CD8-positive, alpha-beta memory T cell (primary cell): ENCODE results near the gene PWWP2B. TPM values are rescaled to one million over a fixed set of nuclear protein-coding genes. Genes with fewer than 3 reads are reported as not detected.
A peak's percentile ranks its signal among the peaks of the same experiment; 100 is the strongest.

ENCODE experiments used
- CTCF ChIA-PET: fragments of 350-600 bp; sonication (Branson Sonifier 250); formaldehyde crosslinking; loops from one replicate; lab custom pipeline; 2021; ENCODE audit warnings: antibody characterized with exemption; lab: Charles Lee
- POLR2A ChIA-PET: fragments of 350-600 bp; sonication (Branson Sonifier 250); formaldehyde crosslinking; loops from one replicate; lab custom pipeline; 2021; ENCODE audit warnings: antibody characterized with exemption; lab: Charles Lee
- DNase-seq, 5 donors: peaks; one replicate each; pipeline versions ENCODE4 v3.0.0 to v3.0.0-alpha.2; 2020 to 2022; ENCODE audit warnings: mixed read lengths in 1 of 5
- H3K27ac ChIP-seq: one replicate; pipeline ENCODE4 v1.7.0; 2013; ENCODE audit warnings: low read depth, mild to moderate bottlenecking, low read length, moderate library complexity
- H3K27me3 ChIP-seq: 2 replicates; pipeline ENCODE4 v1.7.0; 2013; ENCODE audit warnings: low read length, mild to moderate bottlenecking; ENCODE audit not compliant: insufficient read depth, poor library complexity, severe bottlenecking
- H3K36me3 ChIP-seq: 2 replicates; pipeline ENCODE4 v1.7.0; 2013; ENCODE audit warnings: mild to moderate bottlenecking, low read length, moderate library complexity; ENCODE audit not compliant: insufficient read depth
- H3K4me1 ChIP-seq: 2 replicates; pipeline ENCODE4 v1.7.0; 2013; ENCODE audit warnings: mild to moderate bottlenecking, low read length, moderate library complexity; ENCODE audit not compliant: insufficient read depth
- H3K4me3 ChIP-seq: 2 replicates; pipeline ENCODE4 v1.7.0; 2013; ENCODE audit warnings: mild to moderate bottlenecking, low read length
- H3K9me3 ChIP-seq: 2 replicates; pipeline ENCODE4 v1.7.0; 2013; ENCODE audit warnings: mild to moderate bottlenecking, low read length
- H3K27ac Mint-ChIP-seq, 8 donors: one replicate each; pipeline ENCODE4 v1.8.0; 2020 to 2021; ENCODE audit warnings: mixed read lengths in 8 of 8, mild to moderate bottlenecking in 6 of 8, inconsistent platforms in 3 of 8, moderate library complexity in 3 of 8
- H3K27me3 Mint-ChIP-seq, 2 donors: one replicate each; pipeline ENCODE4 v1.8.0; 2020 to 2021; ENCODE audit warnings: mixed read lengths in 2 of 2, mild to moderate bottlenecking in 1 of 2, moderate library complexity in 1 of 2
- H3K36me3 Mint-ChIP-seq, 3 donors: one replicate each; pipeline ENCODE4 v1.8.0; 2020 to 2021; ENCODE audit warnings: mixed read lengths in 3 of 3, inconsistent platforms in 1 of 3, mild to moderate bottlenecking in 1 of 3
- H3K4me1 Mint-ChIP-seq, 3 donors: one replicate each; pipeline ENCODE4 v1.8.0; 2020 to 2021; ENCODE audit warnings: mixed read lengths in 3 of 3, inconsistent platforms in 1 of 3, mild to moderate bottlenecking in 1 of 3
- H3K4me3 Mint-ChIP-seq, 7 donors: one replicate each; pipeline ENCODE4 v1.8.0; 2020 to 2021; ENCODE audit warnings: mixed read lengths in 7 of 7, mild to moderate bottlenecking in 6 of 7, moderate library complexity in 4 of 7, inconsistent platforms in 2 of 7
- H3K9me3 Mint-ChIP-seq, 5 donors: one replicate each; pipeline ENCODE4 v1.8.0; 2020 to 2022; ENCODE audit warnings: mixed read lengths in 5 of 5, mild to moderate bottlenecking in 3 of 5, moderate library complexity in 2 of 5, inconsistent platforms in 1 of 5
- polyA plus RNA-seq: library from polyadenylated mRNA; unstranded; fragments of 300-500 nt; fragmentation: Illumina TruSeq; gene quantifications from one replicate; pipeline ENCODE4 v1.2.3, GENCODE V29; 2021
- total RNA-seq, 2 experiments: library from RNA; stranded (reverse); gene quantifications; one replicate each; pipeline ENCODE4 v1.2.3, GENCODE V29; 2021

PWWP2B gene
- total and polyA plus RNA-seq, 3 experiments from 2014 or later: 3.1 to 4.4 (median 3.7) TPM

- ChIA-PET POLR2A (no interaction called here), CTCF (no interaction called here)
- H3K4me1 Mint-ChIP-seq: no peaks in the 10 kb centered on the region
- no peaks in the 10 kb centered on the region for H3K27me3 Mint-ChIP-seq
- H3K4me1 ChIP-seq: no peaks in the 10 kb centered on the region
- H3K4me3 Mint-ChIP-seq: no peak overlapping the region
- no peak overlapping the region for H3K27ac Mint-ChIP-seq
- H3K27me3 ChIP-seq: no peaks in the 10 kb centered on the region
- H3K27ac ChIP-seq: no peak overlapping the region
- H3K36me3 Mint-ChIP-seq: peaks cover 0 to 2% (median 1%) of the 10 kb centered on the region in 3 donors
- DNase-seq: no peak
- no peak overlapping the region for H3K4me3 ChIP-seq
- H3K36me3 ChIP-seq: no peaks in the 10 kb centered on the region
- H3K9me3 Mint-ChIP-seq: no peaks in the 10 kb centered on the region
- H3K9me3 ChIP-seq: no peaks in the 10 kb centered on the region
These were observed 37.5 kb upstream of the PWWP2B start for GRCh38 chr10:132359305-132360040.

GRCh38 chr10:132360766-132361447 lies 36.1 kb upstream of the PWWP2B start:
- H3K27ac Mint-ChIP-seq: peak overlapping the region in 1 of 8 donors; percentile 54
- DNase-seq: peak in 1 of 5 donors; percentile 13
- no peaks in the 10 kb centered on the region for H3K4me1 Mint-ChIP-seq
- no peaks in the 10 kb centered on the region for H3K27me3 ChIP-seq
- peaks cover 0 to 3% (median 1%) of the 10 kb centered on the region in 3 donors for H3K36me3 Mint-ChIP-seq
- H3K27me3 Mint-ChIP-seq: no peaks in the 10 kb centered on the region
- CTCF ChIA-PET: interaction anchor here (0.6 to 1.8 kb wide), 4 partner anchors 8 to 137 kb away, joined by 3 to 6 read pairs (median 3); no protein-coding TSS in a partner anchor
- POLR2A ChIA-PET: no interaction called here
- H3K9me3 ChIP-seq: no peaks in the 10 kb centered on the region
- no peak overlapping the region for H3K27ac ChIP-seq
- H3K4me3 Mint-ChIP-seq: no peak overlapping the region
- H3K36me3 ChIP-seq: no peaks in the 10 kb centered on the region
- H3K4me1 ChIP-seq: no peaks in the 10 kb centered on the region
- no peak overlapping the region for H3K4me3 ChIP-seq
- H3K9me3 Mint-ChIP-seq: no peaks in the 10 kb centered on the region

DNA sequence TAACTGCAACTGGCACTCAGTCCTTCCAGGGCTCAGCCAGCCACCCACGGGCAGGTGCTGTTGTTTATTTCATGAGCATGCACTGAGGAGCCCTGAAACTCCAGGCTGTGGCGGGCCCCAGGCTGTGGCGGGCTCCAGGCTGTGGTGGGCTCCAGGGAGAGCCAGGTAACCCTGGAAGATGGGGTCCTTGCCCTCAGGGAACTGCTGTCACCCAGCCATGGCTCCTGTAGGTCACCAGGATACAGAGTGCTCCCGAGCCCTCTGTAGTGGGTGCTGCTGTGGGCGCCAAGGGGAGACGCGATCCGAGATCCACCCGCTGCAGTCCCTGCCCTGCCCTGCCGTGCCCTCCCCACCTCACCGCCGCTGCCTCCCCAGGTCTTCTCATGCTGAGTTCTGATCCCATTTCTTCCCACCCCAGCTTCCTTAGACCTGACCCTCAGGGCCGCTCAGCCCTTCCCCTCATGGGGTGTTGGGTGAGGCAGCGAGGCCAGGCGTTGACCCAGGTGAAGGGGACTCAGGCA lies 35.4 kb upstream of the PWWP2B start:
- Histone ChIP-seq H3K4me3 (no peak overlapping the region), H3K27me3 (no peaks in the 10 kb centered on the region), H3K9me3 (no peaks in the 10 kb centered on the region), H3K27ac (no peak overlapping the region), H3K4me1 (no peaks in the 10 kb centered on the region), H3K36me3 (no peaks in the 10 kb centered on the region)
- Mint-ChIP-seq H3K9me3 (no peaks in the 10 kb centered on the region), H3K27me3 (no peaks in the 10 kb centered on the region), H3K27ac (peak overlapping the region in 1 of 8 donors; percentile 72), H3K36me3 (peaks cover 0 to 3% (median 1%) of the 10 kb centered on the region in 3 donors), H3K4me3 (no peak overlapping the region), H3K4me1 (no peaks in the 10 kb centered on the region)
- CTCF ChIA-PET: interaction anchor here (0.6 to 1.8 kb wide), 4 partner anchors 8 to 138 kb away, joined by 3 to 6 read pairs (median 3); no protein-coding TSS in a partner anchor
- no peak for DNase-seq
- POLR2A ChIA-PET: no interaction called here

GRCh38 chr10:132362151-132362611 lies 34.8 kb upstream of the PWWP2B start:
- DNase-seq: no peak
- Mint-ChIP-seq H3K36me3 (peaks cover 0 to 6% (median 3%) of the 10 kb centered on the region in 3 donors), H3K4me1 (no peaks in the 10 kb centered on the region), H3K27ac (no peak overlapping the region), H3K9me3 (no peaks in the 10 kb centered on the region), H3K27me3 (no peaks in the 10 kb centered on the region), H3K4me3 (no peak overlapping the region)
- no peaks in the 10 kb centered on the region for H3K36me3 ChIP-seq
- no peaks in the 10 kb centered on the region for H3K9me3 ChIP-seq
- H3K4me1 ChIP-seq: no peaks in the 10 kb centered on the region
- no peaks in the 10 kb centered on the region for H3K27me3 ChIP-seq
- POLR2A ChIA-PET: no interaction called here
- H3K4me3 ChIP-seq: no peak overlapping the region
- no peak overlapping the region for H3K27ac ChIP-seq
- CTCF ChIA-PET: interaction anchor here (1.7 to 1.8 kb wide), 2 partner anchors 9 to 139 kb away, joined by 3 to 6 read pairs; no protein-coding TSS in a partner anchor

DNA sequence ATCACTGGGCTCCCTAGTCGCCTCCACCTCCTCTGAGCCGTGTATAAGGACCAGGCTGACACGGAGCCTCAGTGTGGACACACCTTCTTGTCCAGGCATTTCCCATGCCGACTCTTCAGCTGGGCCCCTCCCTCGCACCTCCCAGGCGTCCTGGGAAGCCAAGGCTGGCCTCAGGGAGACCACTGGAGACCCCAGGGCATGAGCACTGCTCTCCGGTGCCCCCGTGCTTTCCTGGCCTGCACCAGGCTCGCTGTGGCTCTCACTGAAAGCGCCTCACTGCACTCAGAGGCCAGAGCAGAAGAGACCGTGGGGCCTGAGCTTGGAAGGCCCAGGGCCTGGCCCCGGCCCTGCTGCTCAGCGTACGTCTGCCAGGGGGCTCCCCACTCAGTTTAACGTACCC lies 33.6 kb upstream of the PWWP2B start:
- no peaks in the 10 kb centered on the region for H3K9me3 ChIP-seq
- H3K36me3 Mint-ChIP-seq: peaks cover 3 to 8% (median 4%) of the 10 kb centered on the region in 3 donors
- H3K27ac Mint-ChIP-seq: no peak overlapping the region
- ChIA-PET CTCF (no interaction called here), POLR2A (no interaction called here)
- no peak for DNase-seq
- no peak overlapping the region for H3K4me3 Mint-ChIP-seq
- no peak overlapping the region for H3K4me3 ChIP-seq
- H3K4me1 Mint-ChIP-seq: no peaks in the 10 kb centered on the region
- H3K4me1 ChIP-seq: no peaks in the 10 kb centered on the region
- no peak overlapping the region for H3K27ac ChIP-seq
- H3K36me3 ChIP-seq: no peaks in the 10 kb centered on the region
- H3K27me3 Mint-ChIP-seq: no peaks in the 10 kb centered on the region
- H3K9me3 Mint-ChIP-seq: no peaks in the 10 kb centered on the region
- H3K27me3 ChIP-seq: no peaks in the 10 kb centered on the region

DNA sequence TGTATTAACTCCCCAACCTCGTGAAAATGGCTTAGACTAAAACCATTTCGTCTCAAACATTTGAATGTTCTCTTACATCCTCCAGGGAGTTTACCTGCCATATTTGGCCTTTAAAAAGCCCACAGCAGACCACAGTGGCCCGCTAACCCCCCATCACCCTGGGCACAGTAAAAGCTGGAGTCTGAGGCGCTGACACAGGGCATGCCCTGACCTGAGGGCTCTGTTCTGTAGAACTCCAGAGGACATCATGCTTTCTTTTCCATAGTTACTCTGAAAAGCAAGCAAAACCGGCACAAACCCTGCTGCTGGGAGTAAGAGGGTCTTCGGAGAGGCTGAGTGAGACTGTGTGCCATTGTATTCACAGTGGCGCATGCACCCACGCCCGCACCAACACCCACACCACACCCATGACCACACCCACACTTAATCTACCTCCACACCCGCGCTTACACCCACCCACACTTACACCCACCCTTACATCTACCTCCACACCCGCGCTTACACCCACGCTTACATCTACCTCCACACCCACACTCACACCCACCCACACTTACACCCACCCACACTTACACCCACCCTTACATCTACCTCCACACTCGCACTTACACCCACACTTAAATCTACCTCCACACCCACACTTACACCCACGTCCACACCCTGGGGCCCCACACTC lies 32.9 kb upstream of the PWWP2B start:
- ChIA-PET POLR2A (no interaction called here), CTCF (no interaction called here)
- Mint-ChIP-seq H3K4me1 (no peaks in the 10 kb centered on the region), H3K4me3 (no peak overlapping the region), H3K9me3 (no peaks in the 10 kb centered on the region), H3K27me3 (no peaks in the 10 kb centered on the region), H3K36me3 (peaks cover 7 to 8% (median 8%) of the 10 kb centered on the region in 3 donors), H3K27ac (peak overlapping the region in 1 of 8 donors; percentile 3)
- no peak overlapping the region for H3K27ac ChIP-seq
- H3K4me1 ChIP-seq: no peaks in the 10 kb centered on the region
- DNase-seq: no peak
- H3K9me3 ChIP-seq: no peaks in the 10 kb centered on the region
- H3K27me3 ChIP-seq: no peaks in the 10 kb centered on the region
- H3K4me3 ChIP-seq: no peak overlapping the region
- no peaks in the 10 kb centered on the region for H3K36me3 ChIP-seq

DNA sequence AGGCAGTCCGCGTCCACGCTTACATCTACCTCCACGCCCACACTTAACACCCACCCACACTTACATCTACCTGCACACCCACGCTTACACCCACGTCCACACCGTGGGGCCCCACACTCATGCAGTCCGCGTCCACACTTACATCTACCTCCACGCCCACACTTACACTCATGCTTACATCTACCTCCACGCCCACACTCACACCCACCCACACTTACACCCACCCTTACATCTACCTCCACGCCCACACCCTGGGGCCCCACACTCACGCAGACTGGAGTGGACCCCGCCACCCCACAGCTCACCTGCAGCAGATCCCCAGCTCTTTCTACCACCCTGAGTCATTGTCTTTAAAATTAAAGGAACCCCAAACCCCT lies 32.4 kb upstream of the PWWP2B start:
- POLR2A ChIA-PET: no interaction called here
- no peak overlapping the region for H3K4me3 Mint-ChIP-seq
- no peaks in the 10 kb centered on the region for H3K27me3 ChIP-seq
- CTCF ChIA-PET: no interaction called here
- no peaks in the 10 kb centered on the region for H3K9me3 ChIP-seq
- no peak overlapping the region for H3K27ac ChIP-seq
- no peaks in the 10 kb centered on the region for H3K9me3 Mint-ChIP-seq
- no peaks in the 10 kb centered on the region for H3K36me3 ChIP-seq
- peak overlapping the region in 2 of 8 donors; percentile 3 to 8 for H3K27ac Mint-ChIP-seq
- H3K4me1 Mint-ChIP-seq: no peaks in the 10 kb centered on the region
- H3K36me3 Mint-ChIP-seq: peaks cover 7 to 8% (median 8%) of the 10 kb centered on the region in 3 donors
- no peak overlapping the region for H3K4me3 ChIP-seq
- H3K27me3 Mint-ChIP-seq: peaks cover 0 to 2% of the 10 kb centered on the region in 2 donors
- H3K4me1 ChIP-seq: no peaks in the 10 kb centered on the region
- no peak for DNase-seq
